ENCODE data around the gene ITSN2. TPM values are rescaled to one million over a fixed set of nuclear protein-coding genes. Genes with fewer than 3 reads are reported as not detected.

Gene ITSN2
- total RNA-seq, 2 donors from 2014 or later, result 38.2 to 38.5 TPM

DNA sequence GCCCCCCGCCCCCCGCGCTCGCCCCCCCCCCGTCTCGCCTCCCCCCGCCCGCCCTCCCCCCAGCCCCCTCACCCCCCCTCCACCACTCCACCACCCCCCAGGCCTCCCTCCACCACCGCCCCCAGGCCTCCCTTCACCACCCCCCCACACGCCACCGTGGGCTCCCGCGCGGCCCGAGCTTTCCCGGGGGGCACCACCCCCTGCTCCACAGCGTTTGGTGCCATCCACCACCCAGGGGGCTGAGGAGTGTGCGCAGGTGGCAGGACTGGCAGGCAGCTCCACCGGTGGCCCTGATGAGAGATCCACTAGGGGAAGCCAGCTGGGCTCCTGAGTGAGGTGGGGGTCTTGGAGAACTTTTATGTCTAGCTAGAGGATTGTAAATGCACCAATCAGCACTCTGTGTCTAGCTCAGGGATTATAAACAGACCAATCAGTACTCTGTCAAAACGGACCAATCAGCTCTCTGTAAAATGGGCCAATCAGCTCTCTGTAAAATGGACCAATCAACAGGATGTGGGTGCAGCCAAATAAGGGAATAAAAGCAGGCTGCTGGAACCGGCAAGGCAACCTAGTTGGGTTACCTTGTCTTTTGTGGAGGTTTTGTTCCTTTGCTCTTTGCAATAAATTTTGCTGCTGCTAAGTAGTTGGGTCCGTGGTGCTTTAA is 43.0 kb upstream of the ITSN2 start:
- Histone ChIP-seq H3K27me3 (no peaks in the 10 kb centered on the region), H3K27ac (no peak overlapping the region), H3K4me1 (no peaks in the 10 kb centered on the region), H3K9ac (ENCODE audit: low read depth in 2 of 2, low read length in 2 of 2) (no peak overlapping the region), H3K4me3 (no peak overlapping the region), H3K9me3 (no peaks in the 10 kb centered on the region), H3K36me3 (no peaks in the 10 kb centered on the region)
- no peak for TF ChIP-seq CTCF (IDR thresholded peaks at IDR 0.05)
- intact Hi-C loops (cut with DNase I), result no loop called here
- no peak for DNase-seq

- no peak for TF ChIP-seq CTCF (IDR thresholded peaks at IDR 0.05)
- Histone ChIP-seq H3K27ac (no peak overlapping the region), H3K4me3 (peak overlapping the region; percentile 30), H3K27me3 (no peaks in the 10 kb centered on the region), H3K9me3 (no peaks in the 10 kb centered on the region), H3K4me1 (no peaks in the 10 kb centered on the region), H3K36me3 (no peaks in the 10 kb centered on the region), H3K9ac (ENCODE audit: low read depth in 2 of 2, low read length in 2 of 2) (no peak overlapping the region)
- intact Hi-C loops (cut with DNase I), result no loop called here
- DNase-seq, result no peak
Measured at GRCh38 chr2:24402242-24403097, 42.1 kb upstream of the ITSN2 start.

- no peak overlapping the region for H3K4me3 ChIP-seq
- no peaks in the 10 kb centered on the region for H3K4me1 ChIP-seq
- H3K36me3 ChIP-seq, result no peaks in the 10 kb centered on the region
- intact Hi-C loops (cut with DNase I), result no loop called here
- no peaks in the 10 kb centered on the region for H3K9me3 ChIP-seq
- H3K9ac ChIP-seq (ENCODE audit: low read depth in 2 of 2, low read length in 2 of 2), result no peak overlapping the region
- no peak overlapping the region for H3K27ac ChIP-seq
- no peak for TF ChIP-seq CTCF (IDR thresholded peaks at IDR 0.05)
- H3K27me3 ChIP-seq, result no peaks in the 10 kb centered on the region
- DNase-seq, result no peak
Measured at GRCh38 chr2:24400207-24400907, 40.0 kb upstream of the ITSN2 start.

DNA sequence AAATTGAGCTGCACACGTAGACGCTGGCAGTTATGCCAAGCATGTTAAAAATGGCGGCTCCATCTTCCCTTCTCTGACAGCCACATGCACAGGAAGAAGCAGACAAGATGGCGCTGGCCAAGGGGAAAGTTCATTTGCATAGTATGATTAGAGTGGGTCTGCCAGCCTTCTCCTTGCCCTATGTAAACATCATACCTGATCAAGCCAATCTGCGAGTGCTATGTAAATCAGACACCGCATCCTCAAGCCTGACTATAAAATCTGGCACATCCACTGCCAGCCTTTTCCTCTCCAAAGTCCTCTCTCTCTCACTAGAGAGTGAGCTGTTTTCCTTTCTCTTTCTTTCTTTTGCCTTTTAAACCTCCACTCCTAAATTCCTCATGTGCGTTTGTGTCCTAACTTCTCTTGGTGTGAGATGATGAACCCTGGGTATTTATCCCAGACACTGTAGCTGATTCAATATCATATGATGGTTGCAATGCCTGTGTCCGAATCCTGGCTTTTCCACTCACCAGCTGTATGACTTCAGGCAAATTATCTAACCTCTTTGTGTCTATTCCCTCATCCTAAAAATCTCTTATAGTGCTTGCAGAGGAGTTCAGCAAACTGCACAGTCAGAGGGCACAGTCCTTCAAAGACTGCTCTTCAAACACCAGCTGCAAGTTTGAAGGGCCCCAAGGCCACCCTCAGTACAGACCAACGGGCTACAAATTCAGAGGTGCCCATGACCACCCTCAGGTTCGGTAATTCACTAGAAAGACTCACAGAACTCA is 39.3 kb upstream of the ITSN2 start:
- H3K36me3 ChIP-seq, result no peaks in the 10 kb centered on the region
- H3K27me3 ChIP-seq, result no peaks in the 10 kb centered on the region
- no peak overlapping the region for H3K9ac ChIP-seq (ENCODE audit: low read depth in 2 of 2, low read length in 2 of 2)
- no peak for DNase-seq
- H3K9me3 ChIP-seq, result no peaks in the 10 kb centered on the region
- intact Hi-C loops (cut with DNase I), result no loop called here
- no peak overlapping the region for H3K27ac ChIP-seq
- no peak overlapping the region for H3K4me3 ChIP-seq
- no peaks in the 10 kb centered on the region for H3K4me1 ChIP-seq
- TF ChIP-seq CTCF (IDR thresholded peaks at IDR 0.05), result no peak

DNA sequence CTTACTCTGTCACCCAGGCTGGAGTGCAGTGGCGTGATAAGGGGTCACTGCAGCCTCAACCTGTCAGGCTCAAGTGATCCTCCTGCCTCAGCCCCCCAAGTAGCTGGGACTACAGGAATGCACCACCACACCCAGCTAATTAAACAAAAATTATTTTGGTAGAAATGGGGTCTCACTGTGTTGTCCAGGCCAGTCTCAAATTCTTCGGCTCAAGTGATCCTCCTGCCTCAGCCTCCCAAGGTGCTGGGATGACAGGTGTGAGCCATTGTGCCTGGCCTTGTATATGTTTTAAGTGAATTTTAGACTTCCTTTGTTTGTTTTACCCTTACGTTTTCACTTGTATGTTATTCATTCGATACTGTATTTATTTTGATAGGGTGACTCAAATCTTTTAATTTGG is 34.7 kb upstream of the ITSN2 start:
- Histone ChIP-seq H3K36me3 (no peaks in the 10 kb centered on the region), H3K27me3 (no peaks in the 10 kb centered on the region), H3K4me1 (no peaks in the 10 kb centered on the region), H3K9me3 (no peaks in the 10 kb centered on the region), H3K4me3 (no peak overlapping the region), H3K27ac (no peak overlapping the region), H3K9ac (ENCODE audit: low read depth in 2 of 2, low read length in 2 of 2) (no peak overlapping the region)
- intact Hi-C loops (cut with DNase I), result no loop called here
- no peak for DNase-seq
- no peak for TF ChIP-seq CTCF (IDR thresholded peaks at IDR 0.05)

Data from colonic mucosa (tissue), 4 donors.